Measurements from ENCODE around the gene TPI1. TPM values are rescaled to one million over a fixed set of nuclear protein-coding genes. Genes with fewer than 3 reads are reported as not detected.

Gene TPI1
- total RNA-seq, 1 experiment from 2014 or later = 1,045 TPM

DNA sequence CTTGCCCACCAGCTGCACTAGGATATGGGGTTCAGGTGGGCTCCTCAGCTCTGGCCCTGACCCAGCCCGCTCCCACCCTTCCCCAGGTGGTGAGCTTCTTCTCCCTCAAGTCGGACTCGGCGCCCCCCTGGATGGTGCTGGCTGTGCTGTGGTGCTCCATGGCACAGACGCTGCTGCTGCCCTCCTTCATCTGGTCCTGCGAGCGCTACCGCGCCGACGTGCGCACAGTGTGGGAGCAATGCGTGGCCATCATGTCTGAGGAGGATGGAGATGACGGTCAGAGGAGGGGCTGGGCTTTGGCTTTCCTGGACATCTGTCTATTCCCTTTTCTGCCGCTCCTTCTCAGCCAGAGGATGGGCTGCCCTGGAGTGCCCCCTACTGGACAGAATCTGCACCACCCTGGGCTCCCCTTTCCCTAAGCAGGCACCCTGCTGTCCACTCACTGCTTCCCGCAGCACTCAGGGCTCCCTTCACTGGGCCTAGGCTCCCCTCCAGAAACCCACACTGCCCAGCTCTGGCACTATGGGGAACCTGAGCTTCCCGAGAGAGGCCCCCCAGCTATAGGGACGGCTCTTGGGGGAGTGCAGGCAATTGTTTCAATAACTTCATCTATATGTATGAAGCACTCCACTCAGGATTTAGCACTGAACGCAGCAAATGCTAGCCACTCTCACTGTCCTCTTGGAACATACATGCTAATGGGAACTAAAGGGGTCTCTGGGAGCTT, 41.8 kb upstream of the TPI1 start (continued):
- TF ChIP-seq, protein P1, sequence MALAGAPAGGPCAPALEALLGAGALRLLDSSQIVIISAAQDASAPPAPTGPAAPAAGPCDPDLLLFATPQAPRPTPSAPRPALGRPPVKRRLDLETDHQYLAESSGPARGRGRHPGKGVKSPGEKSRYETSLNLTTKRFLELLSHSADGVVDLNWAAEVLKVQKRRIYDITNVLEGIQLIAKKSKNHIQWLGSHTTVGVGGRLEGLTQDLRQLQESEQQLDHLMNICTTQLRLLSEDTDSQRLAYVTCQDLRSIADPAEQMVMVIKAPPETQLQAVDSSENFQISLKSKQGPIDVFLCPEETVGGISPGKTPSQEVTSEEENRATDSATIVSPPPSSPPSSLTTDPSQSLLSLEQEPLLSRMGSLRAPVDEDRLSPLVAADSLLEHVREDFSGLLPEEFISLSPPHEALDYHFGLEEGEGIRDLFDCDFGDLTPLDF (CRISPR knock-in tag; IDR thresholded peaks at IDR 0.05) = no peak
- TF ChIP-seq TEAD4 (CRISPR knock-in tag; IDR thresholded peaks at IDR 0.05) (no peak), ZNF263 (CRISPR knock-in tag; IDR thresholded peaks at IDR 0.05; ENCODE audit: low read depth) (no peak), GTF2I (CRISPR knock-in tag; conservative IDR thresholded peaks at IDR 0.05) (no peak), NR3C1 (CRISPR knock-in tag; conservative IDR thresholded peaks at IDR 0.05; ENCODE audit: low read depth) (no peak), NR1H2 (CRISPR knock-in tag; IDR thresholded peaks at IDR 0.05) (no peak), CBFB (CRISPR knock-in tag; IDR thresholded peaks at IDR 0.05; ENCODE audit: low read depth) (0 out of 2 replicates have a peak, but pooled peaks have one; percentile 10), AFF4 (CRISPR knock-in tag; IDR thresholded peaks at IDR 0.05; ENCODE audit: borderline replicate concordance) (no peak), ETV6 (CRISPR knock-in tag; IDR thresholded peaks at IDR 0.05) (0 out of 2 replicates have a peak, but pooled peaks have one; percentile 50), SP1 (CRISPR knock-in tag; conservative IDR thresholded peaks at IDR 0.05) (peak; percentile 54), CTCF (IDR thresholded peaks at IDR 0.05) (peak; percentile 90), E2F5 (CRISPR knock-in tag; IDR thresholded peaks at IDR 0.05) (no peak), ARID4B (CRISPR knock-in tag; IDR thresholded peaks at IDR 0.05; ENCODE audit: borderline replicate concordance) (no peak)
- TF ChIP-seq, protein P2, sequence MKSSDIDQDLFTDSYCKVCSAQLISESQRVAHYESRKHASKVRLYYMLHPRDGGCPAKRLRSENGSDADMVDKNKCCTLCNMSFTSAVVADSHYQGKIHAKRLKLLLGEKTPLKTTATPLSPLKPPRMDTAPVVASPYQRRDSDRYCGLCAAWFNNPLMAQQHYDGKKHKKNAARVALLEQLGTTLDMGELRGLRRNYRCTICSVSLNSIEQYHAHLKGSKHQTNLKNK (CRISPR knock-in tag; IDR thresholded peaks at IDR 0.05) = no peak
- TF ChIP-seq, protein P3, sequence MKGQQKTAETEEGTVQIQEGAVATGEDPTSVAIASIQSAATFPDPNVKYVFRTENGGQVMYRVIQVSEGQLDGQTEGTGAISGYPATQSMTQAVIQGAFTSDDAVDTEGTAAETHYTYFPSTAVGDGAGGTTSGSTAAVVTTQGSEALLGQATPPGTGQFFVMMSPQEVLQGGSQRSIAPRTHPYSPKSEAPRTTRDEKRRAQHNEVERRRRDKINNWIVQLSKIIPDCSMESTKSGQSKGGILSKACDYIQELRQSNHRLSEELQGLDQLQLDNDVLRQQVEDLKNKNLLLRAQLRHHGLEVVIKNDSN (CRISPR knock-in tag; IDR thresholded peaks at IDR 0.05) = no peak
- TF ChIP-seq, protein P4, sequence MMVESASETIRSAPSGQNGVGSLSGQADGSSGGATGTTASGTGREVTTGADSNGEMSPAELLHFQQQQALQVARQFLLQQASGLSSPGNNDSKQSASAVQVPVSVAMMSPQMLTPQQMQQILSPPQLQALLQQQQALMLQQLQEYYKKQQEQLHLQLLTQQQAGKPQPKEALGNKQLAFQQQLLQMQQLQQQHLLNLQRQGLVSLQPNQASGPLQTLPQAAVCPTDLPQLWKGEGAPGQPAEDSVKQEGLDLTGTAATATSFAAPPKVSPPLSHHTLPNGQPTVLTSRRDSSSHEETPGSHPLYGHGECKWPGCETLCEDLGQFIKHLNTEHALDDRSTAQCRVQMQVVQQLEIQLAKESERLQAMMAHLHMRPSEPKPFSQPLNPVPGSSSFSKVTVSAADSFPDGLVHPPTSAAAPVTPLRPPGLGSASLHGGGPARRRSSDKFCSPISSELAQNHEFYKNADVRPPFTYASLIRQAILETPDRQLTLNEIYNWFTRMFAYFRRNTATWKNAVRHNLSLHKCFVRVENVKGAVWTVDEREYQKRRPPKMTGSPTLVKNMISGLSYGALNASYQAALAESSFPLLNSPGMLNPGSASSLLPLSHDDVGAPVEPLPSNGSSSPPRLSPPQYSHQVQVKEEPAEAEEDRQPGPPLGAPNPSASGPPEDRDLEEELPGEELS (CRISPR knock-in tag; IDR thresholded peaks at IDR 0.05) = no peak

Data from WTC11 (cell line).